H1 (cell line): ENCODE data around the gene TSPAN4. TPM values are rescaled to one million over a fixed set of nuclear protein-coding genes. Genes with fewer than 3 reads are reported as not detected.

ENCODE experiments used
- CTCF ChIA-PET: fragments of 300-600 bp; sonication (Branson Sonifier 250); formaldehyde crosslinking; loops from one replicate; lab custom pipeline; 2021; ENCODE audit not compliant: partially characterized antibody; lab: Charles Lee
- POLR2A ChIA-PET: fragments of 300-600 bp; sonication (Branson Sonifier 250); formaldehyde crosslinking; loops from one replicate; lab custom pipeline; 2021; ENCODE audit warnings: inconsistent platforms; ENCODE audit not compliant: partially characterized antibody; lab: Charles Lee
- DNase-seq, 2 experiments: peaks; one replicate each; pipeline versions ENCODE4 v3.0.0 to v3.0.0-alpha.2; 2010 to 2022; ENCODE audit warnings: low spot score in 2 of 2, low read depth in 1 of 2, mixed read lengths in 1 of 2
- FAIRE-seq: peaks from 2 replicates; lab custom pipeline; 2011; peaks lifted over from hg19 to GRCh38; lab: Jason Lieb, UNC
- H2AFZ ChIP-seq: 2 replicates; pipeline ENCODE4 v1.8.1; 2012; ENCODE audit warnings: low read length, inconsistent platforms
- H2AK5ac ChIP-seq: 2 replicates; pipeline ENCODE4 v1.6.1; 2013; ENCODE audit warnings: low read depth, low read length
- H2BK120ac ChIP-seq: replicated peaks from 2 replicates; pipeline ENCODE3; 2013; ENCODE audit warnings: low read depth, low read length, inconsistent platforms
- H2BK12ac ChIP-seq: 2 replicates; pipeline ENCODE4 v1.6.1; 2013; ENCODE audit warnings: low read depth, low read length
- H2BK15ac ChIP-seq: 2 replicates; pipeline ENCODE4 v1.6.1; 2013; ENCODE audit warnings: low read length
- H2BK20ac ChIP-seq: 2 replicates; pipeline ENCODE4 v1.6.1; 2013; ENCODE audit warnings: low read length
- H2BK5ac ChIP-seq: 2 replicates; pipeline ENCODE4 v1.6.1; 2013; ENCODE audit warnings: low read depth, low read length
- H3K14ac ChIP-seq: 2 replicates; pipeline ENCODE4 v1.6.1; 2013; ENCODE audit warnings: inconsistent platforms; ENCODE audit not compliant: insufficient read length
- H3K18ac ChIP-seq: 2 replicates; pipeline ENCODE4 v1.6.1; 2013; ENCODE audit warnings: low read length; ENCODE audit errors: extremely low read depth
- H3K23ac ChIP-seq: 2 replicates; pipeline ENCODE4 v1.6.1; 2013; ENCODE audit warnings: inconsistent platforms; ENCODE audit not compliant: insufficient read length
- H3K23me2 ChIP-seq: 2 replicates; pipeline ENCODE4 v1.6.1; 2013; ENCODE audit warnings: low read depth, low read length
- H3K27ac ChIP-seq: 2 replicates; pipeline ENCODE4 v1.6.1; 2011; ENCODE audit warnings: low read depth, low read length, inconsistent platforms
- H3K27me3 ChIP-seq, 4 experiments: replicated peaks in 1 of 4; 1 replicate in 1 of 4; 2 replicates in 3 of 4; pipeline versions ENCODE4 v1.6.1 to v1.8.1; 2011 to 2013; ENCODE audit warnings: low read length in 3 of 4, mild to moderate bottlenecking in 3 of 4, inconsistent platforms in 2 of 4, mixed read lengths in 2 of 4, moderate library complexity in 1 of 4; ENCODE audit not compliant: control insufficient read depth in 3 of 4, insufficient read depth in 3 of 4; ENCODE audit errors: extremely low read depth in 1 of 4
- H3K36me3 ChIP-seq, 4 experiments: 2 replicates each; pipeline versions ENCODE4 v1.6.1 to v1.8.1; 2011 to 2013; ENCODE audit warnings: mild to moderate bottlenecking in 4 of 4, low read length in 3 of 4, moderate library complexity in 2 of 4, control low read depth in 1 of 4, inconsistent platforms in 1 of 4; ENCODE audit not compliant: insufficient read depth in 4 of 4, control insufficient read depth in 2 of 4
- H3K4ac ChIP-seq: replicated peaks from 2 replicates; pipeline ENCODE3; 2013; ENCODE audit warnings: low read length, low read depth, mixed read lengths, inconsistent platforms; ENCODE audit not compliant: insufficient read length
- H3K4me1 ChIP-seq, 4 experiments: replicated peaks in 1 of 4; 1 replicate in 1 of 4; 2 replicates in 3 of 4; pipeline versions ENCODE4 v1.6.1 to v1.8.1; 2011 to 2013; ENCODE audit warnings: low read length in 3 of 4, inconsistent platforms in 2 of 4, mixed read lengths in 1 of 4; ENCODE audit not compliant: insufficient read depth in 4 of 4, control insufficient read depth in 3 of 4
- H3K4me2 ChIP-seq, 2 experiments: 2 replicates each; pipeline versions ENCODE4 v1.6.1 to v1.8.1; 2011 to 2013; ENCODE audit warnings: low read depth in 2 of 2, low read length in 2 of 2, control low read depth in 1 of 2, inconsistent platforms in 1 of 2, mild to moderate bottlenecking in 1 of 2; ENCODE audit not compliant: insufficient read depth in 1 of 2
- H3K4me3 ChIP-seq, 4 experiments: fragments of 200-600, 300-600 bp in 1 of 4; sonication (generic), shearing (Covaris generic), sonication (Bioruptor Twin) in 1 of 4; 2 replicates each; pipeline versions ENCODE4 v1.5.1 to v1.8.1; 2011 to 2016; ENCODE audit warnings: low read length in 4 of 4, low read depth in 3 of 4, control low read depth in 2 of 4, inconsistent platforms in 2 of 4, mild to moderate bottlenecking in 2 of 4, mixed read lengths in 1 of 4, moderate library complexity in 1 of 4; ENCODE audit not compliant: insufficient read depth in 2 of 4; ENCODE audit errors: extremely low read depth in 1 of 4
- H3K56ac ChIP-seq: replicated peaks from 2 replicates; pipeline ENCODE3; 2013; ENCODE audit warnings: low read depth, mild to moderate bottlenecking, mixed read lengths, low read length, inconsistent platforms; ENCODE audit not compliant: insufficient read length
- H3K79me1 ChIP-seq: 2 replicates; pipeline ENCODE4 v1.6.1; 2013; ENCODE audit warnings: low read depth, low read length, control low read depth
- H3K79me2 ChIP-seq, 2 experiments: 2 replicates each; pipeline versions ENCODE4 v1.6.1 to v1.8.1; 2012 to 2013; ENCODE audit warnings: low read length in 2 of 2, mild to moderate bottlenecking in 2 of 2, inconsistent platforms in 1 of 2; ENCODE audit not compliant: insufficient read depth in 2 of 2, control insufficient read depth in 1 of 2
- H3K9ac ChIP-seq, 4 experiments: replicated peaks in 1 of 4; 1 replicate in 1 of 4; 2 replicates in 3 of 4; pipeline versions ENCODE4 v1.6.1 to v1.8.1; 2011 to 2013; ENCODE audit warnings: low read depth in 3 of 4, low read length in 3 of 4, control low read depth in 2 of 4, mild to moderate bottlenecking in 2 of 4, moderate library complexity in 2 of 4, inconsistent platforms in 1 of 4; ENCODE audit errors: extremely low read depth in 1 of 4
- H3K9me3 ChIP-seq, 2 experiments: 2 replicates each; pipeline versions ENCODE4 v1.6.1 to v1.8.1; 2012 to 2013; ENCODE audit warnings: mild to moderate bottlenecking in 2 of 2, moderate library complexity in 2 of 2, control low read depth in 1 of 2, inconsistent platforms in 1 of 2, low read depth in 1 of 2, low read length in 1 of 2, mixed read lengths in 1 of 2; ENCODE audit not compliant: insufficient read depth in 2 of 2
- H4K20me1 ChIP-seq, 2 experiments: replicated peaks in 1 of 2; 2 replicates each; pipeline versions ENCODE3 to v1.8.1; 2011 to 2013; ENCODE audit warnings: inconsistent platforms in 2 of 2, low read length in 2 of 2, mild to moderate bottlenecking in 1 of 2; ENCODE audit not compliant: insufficient read depth in 2 of 2, control insufficient read depth in 1 of 2
- H4K5ac ChIP-seq: 2 replicates; pipeline ENCODE4 v1.6.1; 2013; ENCODE audit warnings: low read length, low read depth, mixed read lengths, inconsistent platforms; ENCODE audit not compliant: insufficient read length
- H4K8ac ChIP-seq: 2 replicates; pipeline ENCODE4 v1.8.0; 2013; ENCODE audit warnings: mild to moderate bottlenecking, moderate library complexity, low read length, inconsistent platforms; ENCODE audit not compliant: insufficient read depth; ENCODE audit errors: extremely low read depth
- H4K91ac ChIP-seq: replicated peaks from 2 replicates; pipeline ENCODE3; 2013; ENCODE audit warnings: low read length, mixed read lengths, inconsistent platforms; ENCODE audit not compliant: insufficient read length
- FOSL1 ChIP-seq: IDR thresholded peaks from 2 replicates; pipeline ENCODE4 v1.6.1; 2011; ENCODE audit warnings: mild to moderate bottlenecking, low read depth, low read length, moderate library complexity; ENCODE audit not compliant: insufficient read depth
- WGBS, 2 experiments: shearing (Covaris generic) in 1 of 2; methylation state at CpG; one replicate each; pipeline versions ENCODE4 v1.1.6 to v1.1.7; 2013 to 2015; ENCODE audit warnings: low lambda C conversion rate in 2 of 2, mixed read lengths in 2 of 2, inconsistent platforms in 1 of 2, low coverage in 1 of 2, missing lambda C conversion rate in 1 of 2; ENCODE audit not compliant: insufficient replicate concordance in 2 of 2, insufficient coverage in 1 of 2, insufficient read length in 1 of 2; ENCODE audit errors: extremely low coverage in 1 of 2, missing lambda C conversion rate in 1 of 2; 5-methylcytosine and 5-hydroxymethylcytosine counted together
- polyA plus RNA-seq, 7 experiments: library from polyadenylated mRNA; depleted of rRNA in 3 of 7; stranded (reverse) in 5 of 7; unstranded in 2 of 7; fragments of >200 nt in 5 of 7; fragments of 200-250 nt in 2 of 7; gene quantifications; 1 replicate in 5 of 7; 2 replicates in 1 of 7; 4 replicates in 1 of 7; pipeline versions ENCODE4 v1.2.1 to v1.2.3, GENCODE V29; 2011 to 2013; ENCODE audit warnings: missing spikeins in 2 of 7, mixed read lengths in 2 of 7
- total RNA-seq: library from RNA; stranded (reverse); fragmentation: NEBNext Ultra II Directional; extraction: Animal tissue kit (Norgen Biotek cat#: 25700); gene quantifications from 2 replicates; pipeline ENCODE4 v1.2.1, GENCODE V29; 2021

The TSPAN4 gene
- total and polyA plus RNA-seq, 2 of the 8 experiments (the other 6 are each of a cell fraction or from before 2014, with no cell fraction given), result 74.1 to 145 TPM

DNA sequence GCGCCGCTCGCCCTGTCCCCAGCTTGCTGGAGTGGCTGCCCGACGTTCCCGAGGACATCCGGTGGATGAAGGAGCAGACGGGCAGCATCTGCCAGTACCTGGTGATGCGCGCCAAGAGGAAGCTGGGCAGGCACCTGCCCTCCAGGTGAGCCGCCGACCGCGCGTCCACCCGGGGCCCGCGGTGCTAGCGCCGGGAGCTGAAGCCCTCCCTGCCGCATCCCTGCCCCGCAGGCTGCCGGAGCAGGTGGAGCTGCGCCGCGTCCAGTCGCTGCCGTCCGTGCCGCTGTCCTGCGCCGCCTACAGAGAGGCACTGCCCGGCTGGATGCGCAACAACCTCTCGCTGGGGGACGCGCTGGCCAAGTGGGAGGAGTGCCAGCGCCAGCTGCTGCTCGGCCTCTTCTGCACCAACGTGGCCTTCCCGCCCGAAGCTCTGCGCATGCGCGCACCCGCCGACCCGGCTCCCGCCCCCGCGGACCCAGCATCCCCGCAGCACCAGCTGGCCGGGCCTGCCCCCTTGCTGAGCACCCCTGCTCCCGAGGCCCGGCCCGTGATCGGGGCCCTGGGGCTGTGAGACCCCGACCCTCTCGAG, 18.3 kb upstream of the TSPAN4 start:
- Histone ChIP-seq H3K56ac (no peak overlapping the region), H3K79me2 (peaks cover 0 to 5% of the 10 kb centered on the region in 2 experiments; a peak in 1 of 4 replicates), H3K79me1 (peaks cover 8% of the 10 kb centered on the region), H2BK120ac (no peak overlapping the region), H3K23me2 (peaks cover 14% of the 10 kb centered on the region; the same call in 1 of the 2 replicates), H2AFZ (no peak overlapping the region), H3K18ac (no peak overlapping the region), H4K20me1 (peaks cover 0 to 14% of the 10 kb centered on the region in 2 experiments), H3K9ac (no peak overlapping the region), H3K27me3 (peaks cover 0 to 17% (median 9%) of the 10 kb centered on the region in 4 experiments; a peak in 5 of 7 replicates), H2AK5ac (no peak overlapping the region), H2BK20ac (no peak overlapping the region), H3K36me3 (peaks cover 0 to 10% (median 1%) of the 10 kb centered on the region in 4 experiments; a peak in 1 of 8 replicates), H3K14ac (no peak overlapping the region), H4K91ac (no peak overlapping the region), H3K4me1 (peaks cover 0 to 27% (median 22%) of the 10 kb centered on the region in 4 experiments; a peak in 6 of 7 replicates), H3K27ac (no peak overlapping the region), H4K8ac (no peak overlapping the region; the same call in 1 of the 2 replicates), H3K23ac (no peak overlapping the region), H2BK15ac (no peak overlapping the region), H3K4ac (no peak overlapping the region), H2BK5ac (no peak overlapping the region), H3K4me2 (no peak overlapping the region), H3K9me3 (no peaks in the 10 kb centered on the region), H2BK12ac (no peak overlapping the region), H3K4me3 (no peak overlapping the region), H4K5ac (no peak overlapping the region)
- ChIA-PET CTCF (interaction anchor here (1.0 to 1.4 kb wide), 3 partner anchors 13 to 33 kb away, joined by 3 to 4 read pairs (median 4); no protein-coding TSS in a partner anchor), POLR2A (interaction anchor here (1.4 to 53.0 kb wide), 3 partner anchors 6 to 27 kb away, joined by 5 to 1917 read pairs (median 1917); partner anchors contain the start of genes CD151, CEND1, CRACR2B and PIDD1)
- DNase-seq (no peak), FAIRE-seq (no peak)
- no peak for TF ChIP-seq FOSL1
- WGBS, 2 experiments, result 95% methylated on average over 31 of the region's 59 CpGs; no CpG with 5 or more reads in 1 of the 2 experiments
